ENCODE results near the gene LYRM7.
A peak's percentile ranks its signal among the peaks of the same experiment; 100 is the strongest.

Gene LYRM7

GRCh38 chr5:131156957-131157356 lies 13.8 kb upstream of the LYRM7 start:
- TF ChIP-seq, protein P1, sequence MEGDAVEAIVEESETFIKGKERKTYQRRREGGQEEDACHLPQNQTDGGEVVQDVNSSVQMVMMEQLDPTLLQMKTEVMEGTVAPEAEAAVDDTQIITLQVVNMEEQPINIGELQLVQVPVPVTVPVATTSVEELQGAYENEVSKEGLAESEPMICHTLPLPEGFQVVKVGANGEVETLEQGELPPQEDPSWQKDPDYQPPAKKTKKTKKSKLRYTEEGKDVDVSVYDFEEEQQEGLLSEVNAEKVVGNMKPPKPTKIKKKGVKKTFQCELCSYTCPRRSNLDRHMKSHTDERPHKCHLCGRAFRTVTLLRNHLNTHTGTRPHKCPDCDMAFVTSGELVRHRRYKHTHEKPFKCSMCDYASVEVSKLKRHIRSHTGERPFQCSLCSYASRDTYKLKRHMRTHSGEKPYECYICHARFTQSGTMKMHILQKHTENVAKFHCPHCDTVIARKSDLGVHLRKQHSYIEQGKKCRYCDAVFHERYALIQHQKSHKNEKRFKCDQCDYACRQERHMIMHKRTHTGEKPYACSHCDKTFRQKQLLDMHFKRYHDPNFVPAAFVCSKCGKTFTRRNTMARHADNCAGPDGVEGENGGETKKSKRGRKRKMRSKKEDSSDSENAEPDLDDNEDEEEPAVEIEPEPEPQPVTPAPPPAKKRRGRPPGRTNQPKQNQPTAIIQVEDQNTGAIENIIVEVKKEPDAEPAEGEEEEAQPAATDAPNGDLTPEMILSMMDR (IDR thresholded peaks at IDR 0.05; ENCODE audit: low read depth, low read length, poor library complexity, severe bottlenecking): no peak
- TF ChIP-seq EZH2phosphoT487 (IDR thresholded peaks at IDR 0.05; ENCODE audit: borderline replicate concordance, low read length): no peak
- H3K36me3 ChIP-seq (ENCODE audit: control insufficient read depth, low read length): peaks cover 46% of the 10 kb centered on the region

DNA sequence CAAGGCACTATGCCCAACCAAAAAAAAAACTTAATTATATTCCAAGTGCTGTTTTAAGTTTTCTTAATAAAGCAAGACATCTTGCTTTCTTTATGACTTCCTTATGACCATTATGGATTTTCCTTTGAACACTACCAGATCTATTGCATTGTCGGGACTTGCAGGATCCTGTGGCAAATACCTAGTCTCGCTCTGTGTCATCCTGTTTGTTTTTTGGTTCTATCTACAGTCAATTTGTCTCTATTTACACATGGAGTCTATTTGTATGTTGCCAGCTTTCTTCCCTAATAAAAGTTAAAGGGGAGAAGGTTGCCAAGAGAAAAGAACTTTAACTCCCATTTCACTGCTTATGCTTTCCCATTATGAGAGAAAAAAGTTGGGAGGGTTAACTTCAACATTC lies 10.6 kb upstream of the LYRM7 start:
- no peak overlapping the region for H3K4me2 ChIP-seq (ENCODE audit: low read length)
- peaks cover 59% of the 10 kb centered on the region for H3K79me2 ChIP-seq (ENCODE audit: control insufficient read depth, low read length)
- H3K4me1 ChIP-seq (ENCODE audit: control insufficient read depth, low read length): peaks cover 14% of the 10 kb centered on the region
- peaks cover 19% of the 10 kb centered on the region for H3F3A ChIP-seq (ENCODE audit: control insufficient read depth, insufficient read depth)
- H3K4me3 ChIP-seq (ENCODE audit: low read length): no peak overlapping the region
- TF ChIP-seq, protein P1 (IDR thresholded peaks at IDR 0.05; ENCODE audit: low read depth, low read length, poor library complexity, severe bottlenecking): no peak
- TF ChIP-seq EZH2phosphoT487 (IDR thresholded peaks at IDR 0.05; ENCODE audit: borderline replicate concordance, low read length): no peak
- H3K27ac ChIP-seq (ENCODE audit: low read depth, low read length): no peak overlapping the region
- H3K9me2 ChIP-seq (replicated peaks; ENCODE audit: control insufficient read depth, low read length): no peaks in the 10 kb centered on the region
- no peaks in the 10 kb centered on the region for H3K27me3 ChIP-seq (ENCODE audit: control insufficient read depth, low read length)
- H3K9me3 ChIP-seq (ENCODE audit: control insufficient read depth, insufficient read depth, low read length): no peaks in the 10 kb centered on the region
- H4K20me1 ChIP-seq (ENCODE audit: control insufficient read depth, insufficient read depth, low read depth, low read length): peaks cover 18% of the 10 kb centered on the region
- peaks cover 75% of the 10 kb centered on the region for H3K36me3 ChIP-seq (ENCODE audit: control insufficient read depth, low read length)

More at GRCh38 chr5:131156957-131157356, 13.8 kb upstream of the LYRM7 start:
- no peaks in the 10 kb centered on the region for H3K9me2 ChIP-seq (replicated peaks; ENCODE audit: control insufficient read depth, low read length)
- no peak overlapping the region for H3K4me2 ChIP-seq (ENCODE audit: low read length)
- H4K20me1 ChIP-seq (ENCODE audit: control insufficient read depth, insufficient read depth, low read depth, low read length): peaks cover 4% of the 10 kb centered on the region
- peaks cover under 1% of the 10 kb centered on the region; the same call in 1 of the 2 replicates for H3K4me1 ChIP-seq (ENCODE audit: control insufficient read depth, low read length)
- no peak overlapping the region for H3K27ac ChIP-seq (ENCODE audit: low read depth, low read length)
- H3K27me3 ChIP-seq (ENCODE audit: control insufficient read depth, low read length): no peaks in the 10 kb centered on the region
- H3F3A ChIP-seq (ENCODE audit: control insufficient read depth, insufficient read depth): peaks cover 19% of the 10 kb centered on the region
- H3K79me2 ChIP-seq (ENCODE audit: control insufficient read depth, low read length): peaks cover 27% of the 10 kb centered on the region
- H3K9me3 ChIP-seq (ENCODE audit: control insufficient read depth, insufficient read depth, low read length): no peaks in the 10 kb centered on the region
- H3K4me3 ChIP-seq (ENCODE audit: low read length): no peak overlapping the region

DNA sequence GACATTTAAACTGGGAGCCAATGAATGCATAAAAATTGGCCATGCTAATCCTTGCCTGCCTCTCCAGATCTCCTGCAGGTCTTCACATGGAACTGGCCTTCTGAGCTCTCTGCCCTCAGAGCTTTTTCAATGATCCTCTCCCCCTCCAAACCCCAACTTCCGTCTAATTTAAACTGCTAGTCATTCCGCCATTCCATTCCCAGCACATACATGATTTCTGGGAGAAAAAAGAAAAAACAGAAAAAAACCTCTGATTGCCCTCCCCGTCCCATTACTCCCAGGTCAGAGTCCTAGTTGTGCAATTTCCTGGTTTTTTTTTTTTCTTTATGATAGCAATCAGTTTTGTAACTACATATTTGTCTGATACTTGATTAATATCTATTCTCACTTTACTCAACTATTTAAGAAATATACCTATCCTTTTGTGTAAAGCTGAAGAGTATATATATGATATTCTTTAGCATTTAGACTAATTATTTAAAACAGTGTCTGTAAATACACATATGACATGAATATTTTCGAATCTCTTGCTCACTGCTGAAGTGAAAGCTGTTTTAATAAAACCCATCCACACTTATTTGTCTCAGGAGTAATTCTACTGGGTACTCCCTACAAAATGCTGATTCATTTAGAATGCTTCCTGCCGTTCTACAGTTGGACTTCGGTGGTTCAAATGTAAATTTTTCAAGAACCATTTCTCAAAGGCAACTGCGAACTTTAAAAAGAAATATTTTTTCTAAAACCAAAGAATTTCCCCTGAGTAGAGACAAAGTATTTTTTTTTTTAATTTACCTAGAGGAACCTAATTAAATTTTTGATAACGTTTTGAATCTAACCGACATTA lies 7.2 kb upstream of the LYRM7 start:
- Histone ChIP-seq H3K9me3 (ENCODE audit: control insufficient read depth, insufficient read depth, low read length) (no peaks in the 10 kb centered on the region), H3K27ac (ENCODE audit: low read depth, low read length) (peak overlapping the region; percentile 75), H3K27me3 (ENCODE audit: control insufficient read depth, low read length) (no peaks in the 10 kb centered on the region), H3K9me2 (replicated peaks; ENCODE audit: control insufficient read depth, low read length) (no peaks in the 10 kb centered on the region), H3K4me3 (ENCODE audit: low read length) (peak overlapping the region; percentile 87), H3K36me3 (ENCODE audit: control insufficient read depth, low read length) (peaks cover 64% of the 10 kb centered on the region), H3F3A (ENCODE audit: control insufficient read depth, insufficient read depth) (peaks cover 8% of the 10 kb centered on the region), H3K79me2 (ENCODE audit: control insufficient read depth, low read length) (peaks cover 59% of the 10 kb centered on the region), H3K4me2 (ENCODE audit: low read length) (peak overlapping the region; percentile 84), H3K4me1 (ENCODE audit: control insufficient read depth, low read length) (peaks cover 28% of the 10 kb centered on the region), H4K20me1 (ENCODE audit: control insufficient read depth, insufficient read depth, low read depth, low read length) (peaks cover 15% of the 10 kb centered on the region)
- TF ChIP-seq EZH2phosphoT487 (IDR thresholded peaks at IDR 0.05; ENCODE audit: borderline replicate concordance, low read length): no peak
- TF ChIP-seq, protein P1 (IDR thresholded peaks at IDR 0.05; ENCODE audit: low read depth, low read length, poor library complexity, severe bottlenecking): no peak
